ENCODE data around the gene HK2.

Gene HK2

DNA sequence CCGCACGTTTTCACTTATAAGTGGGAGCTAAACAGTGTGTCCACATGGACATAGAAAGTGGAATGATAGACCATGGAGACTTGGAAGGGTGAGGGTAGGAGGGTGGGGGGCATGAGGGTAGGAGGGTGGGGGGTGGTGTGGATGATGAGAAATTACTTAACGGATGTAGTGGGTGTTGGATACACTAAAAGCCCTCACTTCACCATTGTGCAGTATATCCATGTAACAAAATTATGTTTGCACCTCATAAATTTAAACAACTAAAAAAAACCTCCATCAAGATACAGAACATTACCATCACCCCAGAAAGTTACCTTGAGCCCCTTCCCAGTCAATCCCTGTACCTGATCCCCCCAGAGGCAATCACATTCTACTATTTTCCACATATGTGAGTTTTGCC, 26.2 kb downstream of the HK2 start:
- DNase-seq: no peak

DNA sequence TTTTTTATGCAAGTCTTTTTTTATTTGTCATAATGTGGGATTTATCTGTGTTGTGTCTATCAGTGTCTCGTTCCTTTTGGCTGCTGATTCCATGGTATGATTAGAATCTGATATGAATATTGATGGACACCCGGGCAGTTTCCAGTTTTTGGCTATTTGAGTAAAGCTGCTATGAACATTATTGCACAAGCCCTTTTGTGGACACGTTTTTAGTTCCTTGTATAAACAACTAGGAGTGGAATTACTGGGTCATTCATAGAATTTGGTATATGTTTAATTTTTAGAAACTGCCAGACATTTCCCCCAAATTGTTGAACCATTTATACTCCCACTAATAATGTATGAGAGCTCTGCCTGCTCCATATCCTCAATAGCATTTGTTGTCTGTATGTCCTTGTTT, 26.6 kb downstream of the HK2 start:
- DNase-seq: no peak

DNA sequence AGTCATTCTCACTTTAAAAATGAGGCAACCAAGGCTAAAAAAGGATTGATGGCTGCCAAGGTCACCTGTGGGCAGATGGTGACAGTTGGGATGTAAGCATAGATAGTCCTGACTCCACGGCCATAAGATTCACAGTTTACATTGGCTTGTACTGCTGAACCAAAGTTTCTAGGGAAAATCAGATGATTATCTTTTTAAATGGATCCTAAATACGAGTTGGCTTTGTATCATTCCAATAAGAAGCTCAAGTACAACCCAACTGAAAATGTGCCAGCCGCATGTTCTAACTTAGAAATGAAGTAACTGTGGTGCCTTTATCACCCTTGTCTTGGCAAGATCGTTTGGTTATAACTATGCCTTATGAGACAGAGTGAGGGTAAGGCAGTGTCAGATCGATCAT, 27.6 kb downstream of the HK2 start:
- DNase-seq: no peak

DNA sequence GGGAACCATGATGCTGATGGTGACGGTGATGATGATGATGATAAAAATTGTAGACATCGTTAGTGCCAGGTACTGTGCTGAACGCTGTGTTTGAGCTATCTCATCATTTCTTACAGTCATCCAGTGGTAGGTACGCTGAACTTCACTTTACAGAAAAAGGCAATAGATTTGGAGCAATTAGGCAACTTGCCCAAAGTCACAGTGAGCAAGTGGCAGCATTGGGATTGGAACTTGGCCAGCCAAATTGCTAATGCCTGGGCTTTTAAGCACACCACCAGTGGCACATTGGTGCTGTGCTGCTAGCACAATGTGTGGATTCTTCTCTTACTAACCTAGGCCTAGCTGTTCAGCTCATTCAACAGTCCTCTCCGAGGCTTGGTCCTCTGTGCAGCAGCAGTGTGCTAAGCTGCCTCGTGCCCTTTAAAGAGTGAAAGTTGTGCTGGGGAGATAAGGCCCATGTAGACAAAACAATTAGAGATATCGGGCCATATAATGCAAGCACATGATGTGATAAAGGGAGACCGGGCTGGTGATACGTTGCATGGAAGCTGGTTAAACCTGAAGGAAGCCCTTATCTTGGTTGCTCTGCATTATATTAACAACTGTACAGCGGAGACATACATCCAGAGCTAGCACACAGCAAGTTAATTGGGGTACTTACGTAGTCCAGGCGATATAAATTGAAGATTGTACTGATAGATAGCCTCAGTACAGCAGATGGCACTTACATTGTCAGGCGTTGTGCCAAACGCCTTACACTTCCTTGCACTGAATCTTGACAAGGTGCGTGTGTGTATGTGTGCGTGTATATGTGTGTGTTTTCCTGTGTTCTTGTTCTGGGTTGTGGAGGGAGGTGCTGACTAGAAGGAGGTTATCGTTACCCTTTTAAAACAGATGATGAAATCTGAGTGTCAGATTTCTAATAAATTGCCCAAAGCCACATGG, 28.4 kb downstream of the HK2 start:
- no peak for DNase-seq

DNA sequence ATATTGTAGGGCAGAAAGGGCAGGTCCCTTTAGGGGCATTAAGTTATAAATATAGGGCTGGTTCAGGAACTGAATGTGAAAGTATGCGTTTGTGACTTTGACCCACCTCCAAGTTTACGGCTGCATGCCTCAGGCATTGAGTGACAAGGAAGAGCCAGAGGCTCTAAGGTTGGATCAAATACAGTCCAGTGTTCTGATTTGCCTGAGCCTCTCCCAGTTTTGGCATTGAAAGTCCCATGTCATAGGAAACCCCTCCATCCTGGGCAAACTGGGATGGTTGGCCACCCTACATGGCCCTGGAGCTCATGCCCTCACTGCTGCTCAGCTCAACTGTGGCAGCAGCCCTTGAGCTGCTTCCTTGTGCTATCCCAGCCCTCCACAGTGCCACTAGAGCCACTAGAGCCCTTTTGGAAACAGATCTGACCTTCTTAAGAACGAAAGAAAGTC, 29.9 kb downstream of the HK2 start:
- DNase-seq: no peak

DNA sequence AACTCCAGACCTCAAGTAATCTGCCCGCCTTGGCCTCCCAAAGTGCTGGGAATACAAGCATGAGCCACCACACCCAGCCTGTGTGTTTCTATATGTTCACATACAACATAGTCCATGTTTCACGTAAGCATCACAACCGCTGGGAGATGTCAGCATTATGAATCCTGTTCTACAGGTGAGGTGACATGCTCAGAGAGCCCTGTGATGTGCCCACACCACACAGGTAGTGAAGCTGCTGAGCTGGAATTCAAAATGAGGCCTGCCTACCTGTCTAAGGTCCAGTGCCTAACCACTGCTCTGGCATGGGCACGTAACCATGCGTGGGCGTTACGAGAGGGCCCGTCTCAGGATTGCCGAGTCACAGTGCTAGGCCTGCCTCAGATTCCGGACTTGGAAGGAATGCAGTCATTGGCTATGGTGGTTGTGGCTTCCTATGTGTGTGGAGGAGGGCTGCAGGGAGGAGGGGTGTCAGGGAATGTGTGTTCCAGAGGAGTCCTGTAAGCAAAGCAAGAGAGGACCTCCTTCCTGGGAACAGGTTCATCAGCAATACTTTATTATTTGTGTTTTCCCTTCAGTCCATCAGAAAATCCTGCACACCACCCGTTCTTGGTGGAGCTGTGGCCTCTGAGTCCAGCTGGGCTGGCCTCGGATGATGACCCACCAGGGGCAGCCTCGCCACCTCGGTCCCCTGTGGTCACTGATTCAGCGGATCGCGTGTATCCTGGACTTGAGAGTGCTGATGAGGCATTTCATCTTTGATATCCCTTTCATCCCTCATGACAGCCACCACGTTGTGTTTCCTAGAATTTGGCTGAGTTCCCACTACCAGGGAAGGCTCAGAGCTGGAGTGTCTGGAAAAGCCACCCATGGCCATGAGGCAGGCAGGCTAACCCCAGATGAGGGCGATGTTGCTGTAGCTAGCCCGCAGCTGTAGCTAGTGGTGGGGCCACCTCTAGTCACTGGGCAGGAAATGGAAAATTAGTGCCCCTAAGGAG, 31.1 kb downstream of the HK2 start:
- no peak for DNase-seq

DNA sequence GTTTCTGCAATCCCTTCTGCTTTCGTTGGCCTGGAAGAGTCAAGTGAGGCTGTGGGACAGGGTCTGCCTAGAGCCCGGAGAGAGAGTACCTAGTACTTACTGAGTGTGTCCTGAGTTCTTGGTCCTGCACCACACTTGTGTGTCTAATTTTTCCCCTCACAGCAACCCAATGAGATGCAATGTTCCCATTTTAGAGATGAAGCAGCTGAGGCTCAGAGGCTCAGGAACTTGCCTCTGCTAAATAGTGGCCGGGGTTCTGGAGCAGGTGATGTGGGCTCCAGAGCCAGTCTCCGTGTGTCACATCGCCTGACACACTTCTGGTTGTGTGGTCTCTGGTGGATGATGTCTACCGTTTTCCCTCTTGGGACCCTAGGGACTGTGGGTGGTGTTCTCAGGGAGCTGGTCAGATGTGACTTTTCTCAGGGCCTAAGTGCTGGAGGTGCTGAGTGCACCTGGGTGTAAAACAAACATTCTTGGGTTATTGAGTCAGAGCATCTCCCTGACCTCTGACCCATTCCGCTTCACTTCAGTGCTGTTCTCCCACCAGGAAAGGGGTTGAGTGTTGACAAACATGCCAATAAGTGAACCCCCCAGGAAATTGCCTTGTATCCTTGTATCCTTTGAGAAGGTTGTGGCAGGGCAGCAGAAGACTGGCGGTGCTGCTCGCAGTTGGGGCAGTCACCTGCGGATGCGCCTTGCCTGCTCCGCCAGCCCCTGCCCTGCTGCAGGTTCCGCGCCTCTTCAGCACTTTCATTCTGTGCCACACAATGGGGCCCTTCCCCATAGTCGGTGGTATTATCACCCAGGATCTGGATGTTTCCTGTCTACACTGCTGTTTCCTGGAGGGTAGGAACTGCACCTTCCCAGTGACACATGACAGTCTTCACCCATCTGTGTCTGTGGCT, 32.1 kb downstream of the HK2 start:
- DNase-seq: no peak

DNA sequence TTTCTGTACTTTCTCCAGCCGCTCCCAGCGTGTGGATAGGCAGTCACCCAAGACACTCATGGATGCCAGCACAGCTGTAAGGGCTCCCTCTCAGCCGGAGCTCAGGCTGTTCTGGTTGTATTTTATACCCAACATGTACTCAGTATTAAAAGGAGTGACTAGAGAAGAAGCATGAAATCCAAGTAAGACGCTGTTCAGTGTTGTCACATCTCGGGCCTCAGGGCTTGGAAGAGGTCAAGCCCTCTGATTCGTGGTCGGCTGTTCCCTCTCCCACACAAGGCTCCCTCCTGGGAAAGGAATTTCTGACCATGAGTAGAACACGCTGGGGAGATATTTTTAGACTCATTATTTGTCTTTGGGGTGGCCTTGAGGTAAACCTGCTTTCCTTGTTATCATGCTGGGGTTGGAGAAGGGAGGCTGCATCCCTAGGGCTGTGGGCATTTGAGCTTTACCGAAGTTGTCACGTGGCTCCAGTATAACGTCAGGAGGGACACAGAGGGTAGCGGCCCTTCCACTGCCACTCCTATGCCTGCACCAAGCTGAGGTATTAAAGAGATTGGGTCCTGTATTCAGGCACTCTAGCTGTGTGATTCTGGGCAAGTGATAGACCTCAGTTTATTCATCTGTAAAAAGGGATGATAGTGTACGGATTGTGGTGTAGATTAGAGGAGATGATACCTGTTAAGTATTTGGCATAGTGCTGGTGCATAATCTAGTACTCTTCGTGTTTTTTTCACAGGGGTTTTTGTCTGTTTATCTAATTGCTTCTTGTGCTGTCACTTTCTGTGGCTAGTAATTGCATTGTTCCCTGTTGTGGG, 34.1 kb downstream of the HK2 start:
- no peak for DNase-seq

DNA sequence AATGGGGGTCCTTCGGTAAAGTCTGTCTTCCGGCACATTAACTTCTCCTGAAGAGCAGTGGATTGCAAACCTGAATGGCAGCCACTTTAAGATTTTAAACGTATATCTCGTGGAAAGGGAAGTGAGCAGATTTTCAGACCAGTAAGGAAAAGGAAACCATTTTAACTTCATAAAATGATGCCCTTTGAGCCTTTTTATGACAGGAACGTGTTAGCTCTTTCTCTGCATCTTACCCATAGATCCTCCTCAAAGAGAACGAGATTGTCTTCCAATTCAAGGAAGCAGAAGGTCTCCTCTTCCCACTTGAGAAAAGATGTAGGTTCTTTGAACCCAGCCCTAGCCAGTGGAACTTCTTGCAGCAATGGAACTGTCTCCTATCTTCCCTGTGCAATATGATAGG, 35.6 kb downstream of the HK2 start:
- no peak for DNase-seq

DNA sequence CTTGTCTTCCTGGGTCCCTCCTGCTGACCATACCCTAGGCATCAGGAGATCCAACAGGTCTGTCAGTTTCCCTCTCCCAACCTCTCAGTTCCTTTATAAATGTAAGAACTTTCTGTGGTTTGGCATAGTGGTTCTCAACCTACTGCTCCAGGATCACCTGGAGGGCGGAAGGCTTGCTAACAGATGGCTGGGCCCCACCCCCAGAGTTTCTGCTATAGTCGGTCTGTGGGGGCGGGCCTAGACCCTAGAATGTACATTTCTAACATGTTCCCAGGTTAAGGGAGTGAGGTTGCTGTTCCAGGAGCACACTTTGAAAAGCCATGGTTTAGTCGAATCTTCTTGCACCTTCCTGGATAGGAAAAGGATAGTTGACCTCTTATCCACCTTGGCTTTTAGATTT, 37.0 kb downstream of the HK2 start:
- DNase-seq: no peak

DNA sequence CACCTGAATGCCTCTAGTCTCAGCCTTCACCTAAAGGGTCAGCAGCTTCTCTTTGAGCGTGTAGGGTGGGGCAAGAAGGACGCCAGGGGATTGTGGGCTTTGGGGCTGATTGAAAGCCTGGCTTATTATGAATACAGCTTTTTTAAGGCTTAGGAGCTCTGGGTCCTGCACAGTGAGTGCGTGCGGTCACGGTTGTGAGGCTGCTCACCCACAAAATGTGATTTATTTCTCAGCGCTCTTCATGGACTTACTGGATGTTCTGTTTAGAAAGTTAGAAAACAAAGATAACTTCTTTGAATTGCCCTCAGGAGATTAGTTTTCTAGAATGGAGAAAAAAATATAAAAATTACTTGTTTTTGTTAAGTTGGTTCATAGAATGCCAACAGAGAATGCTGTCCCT, 37.5 kb downstream of the HK2 start:
- DNase-seq: no peak

DNA sequence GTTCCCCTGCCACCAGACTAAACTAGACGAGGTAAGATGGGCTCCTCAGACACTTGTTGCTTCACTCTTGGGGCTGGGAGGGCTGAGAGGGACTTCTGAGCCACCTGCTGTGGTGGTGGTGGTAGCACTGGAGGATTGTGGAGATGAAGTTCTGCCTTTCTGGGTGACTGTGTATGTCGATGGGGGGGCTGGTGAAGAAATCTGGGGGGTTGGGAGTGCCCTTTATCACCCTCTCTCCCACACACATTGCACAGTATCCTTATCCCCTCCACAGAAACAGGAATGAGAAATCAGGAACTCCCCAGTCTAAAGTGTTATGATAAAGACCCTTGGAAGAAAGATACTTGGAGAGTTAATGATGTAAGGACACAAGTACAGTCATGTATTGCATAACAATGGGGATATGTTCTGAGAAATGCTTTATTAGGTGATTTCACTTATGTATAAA, 38.5 kb downstream of the HK2 start:
- DNase-seq: no peak

DNA sequence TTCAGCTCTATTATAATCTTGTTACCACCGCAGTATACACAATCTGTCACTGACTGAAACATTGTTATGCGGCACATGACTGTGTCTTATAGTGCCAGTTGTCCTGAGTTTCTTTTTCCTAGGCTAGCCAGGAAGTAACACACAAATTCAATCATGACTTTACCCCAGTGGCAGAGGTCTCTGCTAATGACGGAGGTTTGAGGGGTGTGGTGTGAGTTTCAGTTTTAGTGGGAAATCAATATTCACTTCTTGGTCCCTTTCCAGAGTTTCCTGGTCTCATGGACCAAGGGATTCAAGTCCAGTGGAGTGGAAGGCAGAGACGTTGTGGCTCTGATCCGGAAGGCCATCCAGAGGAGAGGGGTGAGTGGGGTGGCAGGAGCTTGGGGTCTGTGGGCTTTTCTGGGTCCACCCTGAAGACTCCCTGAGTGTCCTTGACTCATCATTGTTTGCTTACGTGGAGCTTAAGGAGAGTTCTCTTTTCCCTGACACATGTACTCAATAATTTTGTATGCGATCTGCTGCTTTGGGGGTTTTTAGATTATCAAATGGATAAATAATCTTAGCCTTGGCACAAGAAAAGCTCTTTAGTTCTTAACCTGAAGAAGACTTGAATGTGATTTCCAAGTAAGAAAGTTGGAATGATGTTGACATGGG, 39.2 kb downstream of the HK2 start:
- DNase-seq: no peak

DNA sequence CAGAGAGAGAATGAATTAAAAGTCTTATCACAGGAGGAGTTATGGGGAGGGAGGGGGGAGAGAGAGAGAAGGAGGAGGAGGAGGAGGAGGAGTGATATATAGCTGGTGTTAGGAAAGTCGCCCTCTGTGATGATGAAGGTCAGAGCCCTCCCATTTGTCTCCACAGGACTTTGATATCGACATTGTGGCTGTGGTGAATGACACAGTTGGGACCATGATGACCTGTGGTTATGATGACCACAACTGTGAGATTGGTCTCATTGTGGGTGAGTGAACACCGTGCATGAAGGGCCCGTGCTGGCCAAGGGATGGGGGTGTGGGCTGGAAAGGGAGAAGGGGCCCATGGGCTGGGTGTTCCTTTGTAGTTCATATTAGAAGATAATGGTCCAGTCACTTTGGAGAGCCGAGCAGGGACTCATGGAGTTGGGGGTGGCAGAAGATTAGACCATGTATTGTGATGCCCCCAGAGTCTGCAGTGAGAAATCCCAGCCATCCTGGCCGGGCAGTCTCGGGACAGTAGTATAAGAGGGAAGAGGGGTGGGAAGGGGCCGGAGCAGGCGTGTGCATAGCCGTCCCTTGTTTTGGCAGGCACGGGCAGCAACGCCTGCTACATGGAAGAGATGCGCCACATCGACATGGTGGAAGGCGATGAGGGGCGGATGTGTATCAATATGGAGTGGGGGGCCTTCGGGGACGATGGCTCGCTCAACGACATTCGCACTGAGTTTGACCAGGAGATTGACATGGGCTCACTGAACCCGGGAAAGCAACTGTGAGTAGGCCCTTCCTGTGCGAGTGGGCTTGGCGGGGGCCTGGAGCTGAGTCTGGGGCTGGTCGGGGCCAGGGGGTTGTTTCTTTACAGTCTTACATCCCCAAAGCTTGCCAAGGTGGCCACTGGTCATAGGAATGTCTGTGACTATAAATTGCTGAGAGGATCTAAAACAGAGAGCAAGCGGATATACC, 40.0 kb downstream of the HK2 start:
- DNase-seq: no peak

DNA sequence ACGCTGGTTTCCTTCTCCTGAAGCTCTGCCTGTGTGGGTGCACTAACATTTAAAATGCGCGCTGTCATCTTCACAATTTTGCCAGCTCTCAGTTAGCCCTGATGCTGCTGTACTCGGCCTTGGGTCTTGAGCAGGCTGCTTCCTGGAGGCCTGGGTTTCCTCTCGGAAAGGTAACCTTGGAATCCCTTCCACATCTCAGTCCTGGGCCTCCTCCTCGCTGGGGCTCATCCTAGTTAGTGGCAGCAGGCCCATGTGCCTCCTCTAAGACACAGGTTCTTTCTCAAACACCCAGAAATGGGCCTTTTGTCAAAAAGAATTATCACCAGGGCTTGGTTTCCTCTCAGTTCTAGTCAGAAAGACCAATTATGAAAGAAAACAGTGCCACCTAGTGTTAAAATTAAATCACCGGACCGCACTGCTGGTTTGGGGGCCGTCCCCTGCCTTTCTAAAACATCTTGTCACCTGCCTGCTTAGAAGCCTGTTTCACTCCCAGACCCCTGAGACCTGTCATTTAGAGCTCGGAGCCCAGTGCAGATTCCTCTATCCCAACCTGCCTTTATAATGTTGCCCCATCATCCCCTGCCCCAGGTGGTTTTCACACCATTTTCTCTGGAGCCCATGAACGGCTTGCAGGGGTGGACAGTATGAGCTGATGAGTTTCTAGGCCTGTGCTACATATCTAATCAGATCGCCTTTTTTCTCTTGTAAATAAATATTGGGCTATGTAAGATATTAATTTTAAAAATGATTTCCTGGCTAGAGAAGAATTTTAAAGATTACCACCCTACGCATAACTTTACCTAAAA, 42.4 kb downstream of the HK2 start:
- peak in 1 of 4 experiments; percentile 9 for DNase-seq

DNA sequence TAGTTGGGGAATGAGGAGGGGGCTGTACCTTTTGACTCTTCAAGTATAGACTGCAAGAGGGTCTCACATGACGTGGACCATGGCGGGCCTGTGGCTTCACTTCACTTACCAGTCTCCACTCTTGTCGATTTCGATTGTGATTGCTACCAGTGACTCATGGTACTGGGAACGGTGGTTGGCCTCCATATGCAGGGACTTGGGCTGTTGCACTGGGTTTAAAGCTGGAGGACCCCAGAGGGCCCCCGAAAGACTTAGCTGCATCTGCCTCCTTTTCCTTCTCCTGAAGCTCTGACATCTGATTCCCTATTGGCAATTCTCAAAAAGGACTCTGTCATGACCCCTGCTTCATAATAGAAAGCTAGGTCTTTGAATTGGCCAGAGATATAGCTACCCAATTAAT, 43.4 kb downstream of the HK2 start:
- no peak for DNase-seq

DNA sequence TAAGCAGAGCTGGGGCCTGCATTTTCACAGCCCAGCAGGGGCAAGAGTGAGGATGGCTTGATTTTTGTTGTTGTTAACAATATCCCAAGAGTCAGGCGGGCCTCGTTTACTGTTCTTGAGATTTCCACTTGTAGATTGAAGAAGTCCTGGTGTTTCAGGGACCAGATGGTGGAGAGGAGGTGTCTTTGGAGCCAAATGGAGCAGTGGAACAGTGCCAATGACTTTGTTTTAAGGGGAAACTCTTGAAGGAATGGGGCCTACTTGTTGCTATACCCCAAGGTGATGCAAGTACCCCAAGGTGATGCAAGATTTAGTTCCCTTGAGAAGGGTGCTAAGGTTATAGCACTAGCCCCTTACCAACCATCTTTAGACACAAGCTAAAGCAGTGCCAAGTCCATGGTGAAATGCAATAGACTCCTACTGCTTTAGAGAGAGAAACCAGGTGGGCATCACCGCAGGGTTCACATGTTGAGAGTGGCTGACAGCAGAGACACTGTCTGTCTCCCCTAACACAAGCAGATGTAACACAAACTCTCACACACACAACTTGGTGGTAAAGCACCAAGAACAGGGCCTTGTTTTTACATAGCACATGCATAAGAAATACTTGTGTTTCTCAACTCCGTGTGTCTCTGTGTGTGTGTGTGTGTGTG, 44.0 kb downstream of the HK2 start:
- DNase-seq: no peak

DNA sequence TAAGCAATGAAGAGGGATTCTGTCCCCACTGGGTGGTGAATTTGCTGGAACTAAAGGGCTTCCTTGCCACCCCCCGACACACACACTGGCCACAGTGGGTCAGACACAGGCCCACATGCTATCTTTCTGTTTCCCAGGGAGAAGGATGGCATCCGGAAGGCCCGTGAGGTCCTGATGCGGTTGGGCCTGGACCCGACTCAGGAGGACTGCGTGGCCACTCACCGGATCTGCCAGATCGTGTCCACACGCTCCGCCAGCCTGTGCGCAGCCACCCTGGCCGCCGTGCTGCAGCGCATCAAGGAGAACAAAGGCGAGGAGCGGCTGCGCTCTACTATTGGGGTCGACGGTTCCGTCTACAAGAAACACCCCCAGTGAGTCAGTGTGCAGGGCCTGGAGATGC, 44.6 kb downstream of the HK2 start:
- no peak for DNase-seq
